ENCODE data around the gene SULT2B1. TPM values are rescaled to one million over a fixed set of nuclear protein-coding genes. Genes with fewer than 3 reads are reported as not detected.
"Not testable (repeated sequence)": the region's sequence is repeated elsewhere in the genome, so short reads cannot be mapped to it uniquely, and the experiment has no call there.

Gene SULT2B1
- 0.48 TPM for total RNA-seq
- long read RNA-seq = 0 reads

- no peak for DNase-seq (ENCODE audit: low spot score)
These were observed at the start of gene SULT2B1 for GRCh38 chr19:48551437-48552302. Gene SULT2B1, plus strand, starts transcription at chr19:48552172. Its CDS starts 81 bp downstream, at chr19:48552253.

- no peak for DNase-seq (ENCODE audit: low spot score)
These were observed 49.5 kb upstream of the SULT2B1 start for GRCh38 chr19:48502350-48503018.

DNA sequence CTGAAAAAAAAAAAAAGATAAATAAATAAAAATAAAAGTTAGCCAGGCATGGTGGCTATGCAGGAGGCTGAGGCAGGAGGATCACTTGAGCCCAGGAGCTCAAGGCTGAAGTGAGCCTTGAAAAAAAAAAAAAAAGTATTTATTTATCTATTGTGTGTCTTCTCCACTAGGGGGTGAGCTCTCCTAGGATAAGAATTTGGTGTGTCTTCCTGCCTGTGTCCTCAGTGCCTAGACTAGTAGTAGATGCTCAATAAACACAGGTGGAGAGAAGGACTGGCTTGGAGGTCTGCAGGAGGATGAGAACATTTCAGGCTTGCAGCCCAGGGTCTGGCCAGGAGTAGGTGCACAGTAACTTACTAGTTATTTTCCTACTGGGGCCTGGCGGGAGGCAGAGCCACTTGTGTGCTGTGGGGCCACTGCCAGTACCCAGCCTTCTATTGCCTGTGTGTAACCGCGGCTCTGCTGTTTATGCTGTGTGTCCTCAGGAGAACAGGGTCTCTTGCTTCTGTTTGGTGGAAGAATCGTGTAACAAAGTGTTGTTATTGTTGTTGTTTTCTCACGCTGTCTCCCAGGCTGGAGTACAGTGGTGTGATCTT, 45.7 kb upstream of the SULT2B1 start:
- DNase-seq (ENCODE audit: low spot score) = no peak

DNA sequence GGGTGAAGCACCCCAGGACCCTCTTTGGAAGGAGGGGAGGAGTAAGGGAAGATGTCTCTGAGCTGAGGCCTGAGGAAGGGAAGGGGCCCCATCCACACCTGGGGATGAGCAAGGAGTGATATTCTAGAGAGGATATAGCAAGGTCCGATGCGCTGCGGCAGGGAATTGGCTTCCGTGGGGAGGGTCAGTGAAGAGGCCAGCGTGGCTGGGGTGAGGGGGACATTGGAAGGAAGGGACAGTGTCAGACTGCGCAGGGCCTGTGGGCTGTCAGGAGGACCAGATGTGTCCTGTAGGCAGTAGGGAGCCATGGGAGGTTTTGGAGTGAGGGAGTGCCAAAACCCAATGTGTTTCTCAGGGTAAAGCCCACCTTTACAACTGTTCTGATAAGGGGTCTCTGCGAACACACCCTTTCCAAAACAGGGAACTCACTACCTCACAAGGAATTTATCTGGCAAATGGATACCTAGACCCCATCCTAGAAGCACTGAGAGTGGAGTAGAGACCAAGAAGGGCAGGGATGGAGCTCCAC, 44.0 kb upstream of the SULT2B1 start:
- no peak for DNase-seq (ENCODE audit: low spot score)

DNA sequence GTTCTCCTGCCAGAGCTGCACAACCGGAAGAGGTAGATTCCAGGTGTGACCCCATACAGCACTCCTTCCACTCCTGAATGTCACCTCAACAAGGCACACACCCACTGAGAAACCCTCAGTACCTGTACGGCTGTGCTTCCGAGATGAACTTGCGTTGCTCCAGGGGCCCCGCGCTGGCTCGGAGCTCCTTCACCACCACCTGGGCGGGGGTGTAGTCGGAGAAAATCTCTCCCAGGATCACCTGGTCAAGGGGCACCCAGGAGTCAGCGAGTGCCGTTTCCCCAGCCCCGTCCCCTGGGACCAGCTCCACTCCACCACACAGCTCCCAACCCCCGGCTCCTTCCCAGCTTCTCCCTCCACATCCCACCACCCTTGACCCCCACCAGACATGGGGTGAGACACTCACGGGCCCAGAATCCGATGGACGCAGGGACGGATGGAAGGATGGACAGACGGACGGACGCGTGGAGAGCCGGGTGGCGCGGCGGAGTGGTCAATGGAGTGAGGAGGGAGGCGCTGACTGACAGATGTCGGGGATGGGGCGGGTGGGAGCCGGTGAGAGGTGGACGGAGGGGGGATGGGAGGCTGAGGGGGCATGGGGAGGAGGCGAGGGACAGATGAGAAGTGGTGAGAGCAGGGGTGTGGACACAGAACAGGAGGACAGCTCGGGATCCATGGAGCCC, 43.1 kb upstream of the SULT2B1 start:
- no peak for DNase-seq (ENCODE audit: low spot score)

DNA sequence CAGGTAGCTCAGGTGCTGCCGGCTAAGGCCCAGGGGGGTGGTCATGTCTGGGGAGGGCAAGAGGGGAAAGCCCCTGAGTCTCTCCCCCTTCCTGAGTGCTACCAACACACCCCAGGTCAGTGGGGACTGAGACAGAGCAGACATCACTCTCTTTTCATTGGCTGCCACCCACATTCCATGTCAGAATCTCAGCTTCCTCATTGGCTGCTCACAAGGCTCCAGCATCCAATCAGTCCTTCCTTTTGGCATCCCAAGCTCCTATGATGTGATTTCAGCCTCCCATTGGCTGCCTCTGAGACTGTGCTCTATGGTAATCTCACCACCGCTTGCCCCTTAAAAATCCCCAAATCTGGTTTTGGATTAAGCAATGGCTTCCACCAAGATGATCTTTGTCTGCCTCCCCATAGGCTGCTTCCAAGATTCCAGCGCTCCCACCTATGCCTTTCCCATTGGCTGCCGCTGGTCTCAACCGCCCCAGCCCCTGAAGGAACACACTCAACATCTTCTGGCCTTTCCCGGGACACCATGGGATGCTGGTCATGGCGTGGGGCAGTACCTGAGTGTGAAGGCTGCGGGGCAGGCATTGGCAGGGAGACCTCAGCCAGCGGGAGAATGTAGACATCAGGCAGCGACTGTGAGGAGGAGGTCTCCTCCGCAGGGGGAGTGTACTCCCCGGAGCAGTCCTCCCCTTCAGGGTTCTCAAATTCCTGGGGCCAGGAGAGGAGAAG, 42.3 kb upstream of the SULT2B1 start:
- no peak for DNase-seq (ENCODE audit: low spot score)

- DNase-seq (ENCODE audit: low spot score) = no peak
These were observed 41.3 kb upstream of the SULT2B1 start for GRCh38 chr19:48510421-48511268.

GRCh38 chr19:48511321-48511731, 40.6 kb upstream of the SULT2B1 start:
- DNase-seq (ENCODE audit: low spot score) = no peak

- DNase-seq (ENCODE audit: low spot score) = no peak
These were observed 40.0 kb upstream of the SULT2B1 start, which contains the start of gene LMTK3 for GRCh38 chr19:48511800-48512503. Gene LMTK3, minus strand, starts transcription at chr19:48511835. Its CDS starts 259 bp downstream, at chr19:48511576.

- no peak for DNase-seq (ENCODE audit: low spot score)
These were observed 39.3 kb upstream of the SULT2B1 start for GRCh38 chr19:48512504-48513288.

- DNase-seq (ENCODE audit: low spot score) = no peak
These were observed 38.5 kb upstream of the SULT2B1 start for GRCh38 chr19:48513289-48514122.

- no peak for DNase-seq (ENCODE audit: low spot score)
These were observed 37.9 kb upstream of the SULT2B1 start for GRCh38 chr19:48514123-48514458.

GRCh38 chr19:48516536-48516935, 35.4 kb upstream of the SULT2B1 start:
- no peak for DNase-seq (ENCODE audit: low spot score)

DNA sequence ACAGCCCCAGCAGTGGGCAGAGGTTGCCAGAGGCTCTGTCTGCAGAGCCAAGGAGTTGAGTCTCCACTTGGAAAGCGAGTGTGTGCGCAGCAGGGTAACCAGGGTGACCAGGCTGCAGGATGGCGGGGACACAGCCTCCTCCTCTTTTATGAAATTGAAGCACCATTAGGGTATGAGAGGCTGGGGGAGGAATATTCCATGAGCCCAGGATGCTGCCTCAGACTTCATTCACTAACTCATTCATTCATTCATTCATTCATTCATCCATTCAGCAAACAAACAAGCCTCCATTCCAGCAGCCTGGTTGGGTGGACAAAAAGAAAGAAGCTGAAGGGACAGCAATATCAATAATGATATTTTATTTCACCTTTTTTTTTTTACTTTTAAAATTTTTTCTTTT, 33.8 kb upstream of the SULT2B1 start:
- DNase-seq (ENCODE audit: low spot score) = no peak

- DNase-seq (ENCODE audit: low spot score) = not testable (repeated sequence)
These were observed 32.5 kb upstream of the SULT2B1 start for GRCh38 chr19:48519426-48519825.

- no peak for DNase-seq (ENCODE audit: low spot score)
These were observed 31.8 kb upstream of the SULT2B1 start for GRCh38 chr19:48520134-48520533.

DNA sequence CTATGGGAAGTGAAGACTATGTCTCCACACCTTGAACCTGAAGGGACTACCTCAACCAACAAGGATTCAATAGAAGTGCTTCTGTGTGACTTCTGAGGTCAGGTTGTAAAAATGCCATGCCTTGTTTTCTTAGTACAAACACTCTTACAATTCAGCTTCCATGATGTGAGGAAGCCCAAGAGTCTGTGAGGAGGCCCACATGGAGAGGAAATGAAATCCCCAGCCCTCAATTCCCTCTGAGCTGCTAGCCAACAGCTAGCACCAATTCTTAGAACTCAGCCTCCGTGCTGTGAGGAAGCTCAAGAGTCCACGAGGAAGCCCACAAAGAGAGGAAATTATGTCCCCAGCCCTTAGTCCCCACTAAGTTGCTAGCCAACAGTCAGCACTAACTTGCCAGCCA, 27.8 kb upstream of the SULT2B1 start:
- DNase-seq (ENCODE audit: low spot score) = no peak
